ENCODE data around the gene ZNF764.

Gene ZNF764

GRCh38 chr16:30569746-30570635 lies 11.8 kb upstream of the ZNF764 start:
- no peak for DNase-seq

- DNase-seq = no peak
Measured at GRCh38 chr16:30569281-30569680, 11.1 kb upstream of the ZNF764 start.

- DNase-seq = peak; percentile 83
Measured at GRCh38 chr16:30567991-30568638, 9.9 kb upstream of the ZNF764 start.

- DNase-seq = peak; percentile 83
Measured at GRCh38 chr16:30567160-30567990, 9.2 kb upstream of the ZNF764 start.

GRCh38 chr16:30566531-30566930 lies 8.4 kb upstream of the ZNF764 start:
- no peak for DNase-seq

- no peak for DNase-seq
Measured at GRCh38 chr16:30565984-30566383, 7.8 kb upstream of the ZNF764 start.

- DNase-seq = no peak
Measured at GRCh38 chr16:30565526-30565925, 7.4 kb upstream of the ZNF764 start.

- DNase-seq = no peak
Measured at GRCh38 chr16:30562021-30562420, 3.8 kb upstream of the ZNF764 start.

GRCh38 chr16:30561089-30561816 lies 3.1 kb upstream of the ZNF764 start:
- peak; percentile 30 for DNase-seq

GRCh38 chr16:30559690-30560089 lies 1.5 kb upstream of the ZNF764 start:
- DNase-seq = no peak

- no peak for DNase-seq
Measured at GRCh38 chr16:30558789-30559377, 709 bp upstream of the ZNF764 start.

GRCh38 chr16:30557707-30557956 lies 542 bp downstream of the ZNF764 start:
- DNase-seq = no peak

GRCh38 chr16:30556125-30556473 lies 2.1 kb downstream of the ZNF764 start:
- DNase-seq = no peak

GRCh38 chr16:30555315-30556124 lies 2.7 kb downstream of the ZNF764 start:
- DNase-seq = no peak

- DNase-seq = no peak
Measured at GRCh38 chr16:30554557-30555314, 3.4 kb downstream of the ZNF764 start.

GRCh38 chr16:30553393-30553899 lies 4.7 kb downstream of the ZNF764 start:
- DNase-seq = no peak

GRCh38 chr16:30552956-30553355 lies 5.2 kb downstream of the ZNF764 start:
- no peak for DNase-seq

- DNase-seq = peak; percentile 76
Measured at GRCh38 chr16:30551781-30552180, 6.4 kb downstream of the ZNF764 start.

GRCh38 chr16:30548416-30549253 lies 9.5 kb downstream of the ZNF764 start:
- DNase-seq = no peak

GRCh38 chr16:30546115-30546514 lies 12.1 kb downstream of the ZNF764 start:
- DNase-seq = no peak

All from activated CD4-positive, alpha-beta T cell treated with anti-CD3 and anti-CD28 coated beads, Interleukin-2, Interleukin-6, amounts not matched to agents 100 ng/mL and 50 ng/mL, durations not matched to agents 16 hours and 8 hours (primary cell).